NB4 (cell line): Measurements from ENCODE around the gene GBA3.

Experiments used
- DNase-seq: peaks from one replicate; pipeline ENCODE4 v3.0.0; 2010; ENCODE audit warnings: low read depth
- H3K4me3 ChIP-seq: one replicate; pipeline ENCODE4 v1.5.1; 2011; ENCODE audit warnings: mild to moderate bottlenecking, low read depth, low read length, moderate library complexity
- CTCF ChIP-seq: IDR thresholded peaks from one replicate; pipeline ENCODE4 v1.5.1; 2012; ENCODE audit warnings: low read depth, low read length
- MAX ChIP-seq: IDR thresholded peaks from 2 replicates; pipeline ENCODE4 v1.6.1; 2011; ENCODE audit warnings: low read depth, low read length
- MYC ChIP-seq: IDR thresholded peaks from 2 replicates; pipeline ENCODE4 v1.6.1; 2011; ENCODE audit warnings: low read depth, low read length
- POLR2A ChIP-seq: IDR thresholded peaks from 2 replicates; pipeline ENCODE4 v1.6.1; 2011; ENCODE audit warnings: mild to moderate bottlenecking; ENCODE audit not compliant: insufficient read length; ENCODE audit errors: extremely low read depth

The GBA3 gene

GRCh38 chr4:22672944-22673343 lies 19.8 kb upstream of the GBA3 start:
- TF ChIP-seq POLR2A (no peak), MAX (no peak), CTCF (no peak)
- no peak overlapping the region for H3K4me3 ChIP-seq
- no peak for DNase-seq

- no peak overlapping the region for H3K4me3 ChIP-seq
- TF ChIP-seq POLR2A (no peak), CTCF (no peak), MAX (no peak), MYC (no peak)
- no peak for DNase-seq
Measured at GRCh38 chr4:22674700-22675099, 18.0 kb upstream of the GBA3 start.

GRCh38 chr4:22676063-22676462 lies 16.7 kb upstream of the GBA3 start:
- H3K4me3 ChIP-seq, result no peak overlapping the region
- no peak for DNase-seq
- TF ChIP-seq POLR2A (no peak), MAX (no peak), MYC (no peak), CTCF (no peak)

GRCh38 chr4:22677780-22678179 lies 15.0 kb upstream of the GBA3 start:
- no peak for TF ChIP-seq CTCF
- no peak for TF ChIP-seq MAX
- no peak for TF ChIP-seq POLR2A
- TF ChIP-seq MYC, result no peak
- H3K4me3 ChIP-seq, result no peak overlapping the region
- DNase-seq, result no peak

GRCh38 chr4:22678940-22679854 lies 13.5 kb upstream of the GBA3 start:
- TF ChIP-seq POLR2A, result no peak
- no peak for TF ChIP-seq MAX
- no peak for TF ChIP-seq CTCF
- no peak for TF ChIP-seq MYC
- no peak overlapping the region for H3K4me3 ChIP-seq
- no peak for DNase-seq
